ENCODE measurements around the gene RBM26. TPM values are rescaled to one million over a fixed set of nuclear protein-coding genes. Genes with fewer than 3 reads are reported as not detected.
A peak's percentile ranks its signal among the peaks of the same experiment; 100 is the strongest.
"Not testable (repeated sequence)": the region's sequence is repeated elsewhere in the genome, so short reads cannot be mapped to it uniquely, and the experiment has no call there.

RBM26 gene
- total RNA-seq, 1 experiment from 2014 or later: 70.5 TPM

- no peak overlapping the region for H2BK20ac ChIP-seq (ENCODE audit: low read depth, low read length, poor library complexity, severe bottlenecking)
- no peaks in the 10 kb centered on the region for H4K20me1 ChIP-seq (ENCODE audit: control insufficient read depth, insufficient read depth, insufficient read length)
- H3K4me2 ChIP-seq (ENCODE audit: insufficient read depth, insufficient read length, low read length): peak overlapping the region; percentile 33
- no peak overlapping the region for H3K23ac ChIP-seq (ENCODE audit: insufficient read length, low read depth, low read length)
- H3K27me3 ChIP-seq (ENCODE audit: insufficient read depth, low read length): no peaks in the 10 kb centered on the region
- no peak overlapping the region for H2BK12ac ChIP-seq (ENCODE audit: insufficient read length, low read depth, low read length)
- no peak overlapping the region for H3K9ac ChIP-seq (ENCODE audit: extremely low read depth, insufficient read length, low read length)
- no peak overlapping the region for H2BK5ac ChIP-seq (ENCODE audit: insufficient read length, low read length)
- H3K23me2 ChIP-seq (ENCODE audit: insufficient read length, low read depth, low read length, poor library complexity, severe bottlenecking): no peaks in the 10 kb centered on the region
- peak overlapping the region; percentile 93 for H3K27ac ChIP-seq (ENCODE audit: insufficient read length, low read depth, low read length)
- peak overlapping the region; percentile 25 for H2AK5ac ChIP-seq (ENCODE audit: insufficient read length, low read length)
- Mint-ChIP-seq H3K36me3 (ENCODE audit: insufficient read depth in 1 of 3, low read depth in 3 of 3) (no peaks in the 10 kb centered on the region; a peak in 2 of 7 replicates), H3K4me3 (no peak overlapping the region), H3K27ac (no peak overlapping the region), H3K27me3 (ENCODE audit: low read depth) (no peaks in the 10 kb centered on the region), H3K9me3 (no peaks in the 10 kb centered on the region; a peak in 3 of 5 replicates), H3K4me1 (peaks cover 17 to 23% of the 10 kb centered on the region in 2 experiments)
- TF ChIP-seq CTCF (conservative IDR thresholded peaks at IDR 0.05): no peak
- H4K5ac ChIP-seq (ENCODE audit: insufficient read length, low read depth, low read length): no peak overlapping the region
- no peaks in the 10 kb centered on the region for H3K79me1 ChIP-seq (ENCODE audit: insufficient read depth, low read depth, low read length, poor library complexity, severe bottlenecking)
- no peaks in the 10 kb centered on the region for H3K79me2 ChIP-seq (ENCODE audit: insufficient read depth, low read length)
- no peak overlapping the region for H2BK120ac ChIP-seq (ENCODE audit: low read depth, low read length, poor library complexity, severe bottlenecking)
- no peak overlapping the region for H2AFZ ChIP-seq (ENCODE audit: low read length)
- peak; percentile 73 for DNase-seq
- no peaks in the 10 kb centered on the region for H3K9me3 ChIP-seq (ENCODE audit: control insufficient read depth, low read depth, low read length)
- H3K18ac ChIP-seq (ENCODE audit: insufficient read length, low read depth, low read length): no peak overlapping the region
- no peak overlapping the region for H2BK15ac ChIP-seq (ENCODE audit: low read depth, low read length)
- no CpG with 5 or more reads among the region's 3 CpGs for WGBS (ENCODE audit: extremely low coverage, insufficient read length, low lambda C conversion rate)
- H3K4ac ChIP-seq (ENCODE audit: low read depth, low read length): no peak overlapping the region
- no peak overlapping the region for H3T11ph ChIP-seq (ENCODE audit: low read length)
- H3K56ac ChIP-seq (ENCODE audit: insufficient read length, low read depth, low read length): no peak overlapping the region
- H3K4me1 ChIP-seq (ENCODE audit: insufficient read depth, low read length): peaks cover 9% of the 10 kb centered on the region; the same call in 1 of the 2 replicates
- H4K8ac ChIP-seq (replicated peaks; ENCODE audit: insufficient read length, low read depth, low read length): no peak overlapping the region
- no peak overlapping the region for H4K91ac ChIP-seq (ENCODE audit: insufficient read length, low read depth, low read length)
- no peak overlapping the region for H3K14ac ChIP-seq (ENCODE audit: insufficient read depth, low read length)
Observed at GRCh38 chr13:79281339-79281747, 124.7 kb downstream of the RBM26 start.

GRCh38 chr13:79279735-79280134, 126.3 kb downstream of the RBM26 start:
- not testable (repeated sequence) for H3K4ac ChIP-seq (ENCODE audit: low read depth, low read length); H3K27me3 ChIP-seq (ENCODE audit: insufficient read depth, low read length); H3K23me2 ChIP-seq (ENCODE audit: insufficient read length, low read depth, low read length, poor library complexity, severe bottlenecking); H2BK120ac ChIP-seq (ENCODE audit: low read depth, low read length, poor library complexity, severe bottlenecking); H4K8ac ChIP-seq (replicated peaks; ENCODE audit: insufficient read length, low read depth, low read length); H3T11ph ChIP-seq (ENCODE audit: low read length); H3K14ac ChIP-seq (ENCODE audit: insufficient read depth, low read length); H3K9ac ChIP-seq (ENCODE audit: extremely low read depth, insufficient read length, low read length); H4K91ac ChIP-seq (ENCODE audit: insufficient read length, low read depth, low read length); H3K79me1 ChIP-seq (ENCODE audit: insufficient read depth, low read depth, low read length, poor library complexity, severe bottlenecking); H2BK20ac ChIP-seq (ENCODE audit: low read depth, low read length, poor library complexity, severe bottlenecking); H2BK15ac ChIP-seq (ENCODE audit: low read depth, low read length); H3K9me3 ChIP-seq (ENCODE audit: control insufficient read depth, low read depth, low read length); H3K56ac ChIP-seq (ENCODE audit: insufficient read length, low read depth, low read length); H2AK5ac ChIP-seq (ENCODE audit: insufficient read length, low read length); H3K23ac ChIP-seq (ENCODE audit: insufficient read length, low read depth, low read length); H3K4me3 Mint-ChIP-seq; H3K4me1 ChIP-seq (ENCODE audit: insufficient read depth, low read length); H2AFZ ChIP-seq (ENCODE audit: low read length); H3K4me2 ChIP-seq (ENCODE audit: insufficient read depth, insufficient read length, low read length); H2BK12ac ChIP-seq (ENCODE audit: insufficient read length, low read depth, low read length); H4K20me1 ChIP-seq (ENCODE audit: control insufficient read depth, insufficient read depth, insufficient read length); H3K27me3 Mint-ChIP-seq (ENCODE audit: low read depth); H3K27ac Mint-ChIP-seq; H3K79me2 ChIP-seq (ENCODE audit: insufficient read depth, low read length); H2BK5ac ChIP-seq (ENCODE audit: insufficient read length, low read length)
- Histone ChIP-seq H3K27ac (ENCODE audit: insufficient read length, low read depth, low read length) (peak overlapping the region; percentile 10), H3K18ac (ENCODE audit: insufficient read length, low read depth, low read length) (peak overlapping the region; percentile 90), H4K5ac (ENCODE audit: insufficient read length, low read depth, low read length) (peak overlapping the region; percentile 92)
- WGBS (ENCODE audit: extremely low coverage, insufficient read length, low lambda C conversion rate): no CpG with 5 or more reads among the region's 12 CpGs
- peak; percentile 45 for DNase-seq
- H3K9me3 Mint-ChIP-seq: peaks cover 10% of the 10 kb centered on the region in 2 experiments
- H3K36me3 Mint-ChIP-seq (ENCODE audit: insufficient read depth in 1 of 3, low read depth in 3 of 3): peaks cover 10 to 12% (median 10%) of the 10 kb centered on the region in 3 experiments
- peaks cover 10 to 16% of the 10 kb centered on the region in 2 experiments for H3K4me1 Mint-ChIP-seq
